ENCODE data around the gene AKT2. TPM values are rescaled to one million over a fixed set of nuclear protein-coding genes. Genes with fewer than 3 reads are reported as not detected.

Gene AKT2
- total RNA-seq, 1 experiment from 2014 or later = 2,376 TPM

- TF ChIP-seq CTCF (IDR thresholded peaks at IDR 0.05) = no peak
- Histone ChIP-seq H3K4me3 (ENCODE audit: low read depth in 2 of 2, low read length in 2 of 2) (no peak overlapping the region), H3K36me3 (ENCODE audit: control insufficient read depth, insufficient read depth, low read length) (peaks cover 77% of the 10 kb centered on the region), H3K4me1 (ENCODE audit: control insufficient read depth, insufficient read depth, low read length) (no peaks in the 10 kb centered on the region), H3K9me3 (ENCODE audit: control insufficient read depth, insufficient read depth, low read depth, low read length) (no peaks in the 10 kb centered on the region), H3K27me3 (ENCODE audit: control insufficient read depth, insufficient read depth, low read length) (no peaks in the 10 kb centered on the region), H3K27ac (ENCODE audit: low read length) (no peak overlapping the region)
- no TSS peak for BruUV-seq (replicated peaks)
- ChIA-PET CTCF (interaction anchor here (0.7 to 3.0 kb wide), 6 partner anchors 11 to 66 kb away, joined by 3 to 12 read pairs (median 5); partner anchors contain the start of genes CCNP and TTC9B), POLR2A (no interaction called here)
- ATAC-seq = no peak
- DNase-seq (ENCODE audit: low read depth, low spot score) = no peak
- in situ Hi-C loops (cut with HindIII; ENCODE audit: low pct_unique_long_range_greater_than_20kb, low sequenced_read_pairs) (no loop called here), intact Hi-C loops (cut with micrococcal nuclease; ENCODE audit: unreplicated experiment) (no loop called here)
Observed at GRCh38 chr19:40238775-40239174, 46.4 kb downstream of the AKT2 start.

GRCh38 chr19:40237791-40238190 is 47.4 kb downstream of the AKT2 start:
- TF ChIP-seq TCF7L2 (IDR thresholded peaks at IDR 0.05; ENCODE audit: low read depth, low read length) (no peak), POLR2AphosphoS5 (IDR thresholded peaks at IDR 0.05; ENCODE audit: low read depth, low read length) (no peak), SIN3A (IDR thresholded peaks at IDR 0.05; ENCODE audit: borderline replicate concordance, insufficient read depth, low read depth, low read length) (no peak), CTCF (IDR thresholded peaks at IDR 0.05) (no peak), REST (IDR thresholded peaks at IDR 0.05; ENCODE audit: insufficient read depth in 1 of 2, low read depth in 2 of 2, low read length in 1 of 2) (no peak)
- ATAC-seq = no peak
- peaks cover 6% of the 10 kb centered on the region for H3K4me1 ChIP-seq (ENCODE audit: control insufficient read depth, insufficient read depth, low read length)
- DNase-seq (ENCODE audit: low read depth, low spot score) = no peak
- no peak overlapping the region for H3K4me3 ChIP-seq (ENCODE audit: low read depth in 2 of 2, low read length in 2 of 2)
- H3K36me3 ChIP-seq (ENCODE audit: control insufficient read depth, insufficient read depth, low read length) = peaks cover 84% of the 10 kb centered on the region
- no TSS peak for BruUV-seq (replicated peaks)
- H3K27me3 ChIP-seq (ENCODE audit: control insufficient read depth, insufficient read depth, low read length) = no peaks in the 10 kb centered on the region
- POLR2A ChIA-PET = interaction anchor here (0.5 to 1.0 kb wide), 3 partner anchors 9 to 179 kb away, joined by 4 to 5 read pairs (median 4); no protein-coding TSS in a partner anchor
- H3K9me3 ChIP-seq (ENCODE audit: control insufficient read depth, insufficient read depth, low read depth, low read length) = no peaks in the 10 kb centered on the region
- in situ Hi-C loops (cut with HindIII; ENCODE audit: low pct_unique_long_range_greater_than_20kb, low sequenced_read_pairs) = no loop called here
- CTCF ChIA-PET = interaction anchor here (0.6 to 2.0 kb wide), 8 partner anchors 10 to 708 kb away, joined by 3 to 7 read pairs (median 3); partner anchors contain the start of gene CCNP
- intact Hi-C loops (cut with micrococcal nuclease; ENCODE audit: unreplicated experiment) = no loop called here
- no peak overlapping the region for H3K27ac ChIP-seq (ENCODE audit: low read length)

Data from Panc1 (cell line).